Prostate gland (tissue), 2 donors: ENCODE measurements around the gene ADAT2.

ENCODE experiments used
- CTCF ChIP-seq, 4 experiments: fragments of 200-600 bp in 2 of 4; fragments of 450-650 bp in 2 of 4; sonication (generic) in 2 of 4; IDR thresholded peaks; 1 replicate in 3 of 4; 2 replicates in 1 of 4; pipeline ENCODE4 v1.5.1; 2016 to 2019; ENCODE audit warnings: antibody characterized with exemption in 4 of 4, mild to moderate bottlenecking in 2 of 4, moderate library complexity in 2 of 4
- POLR2A ChIP-seq: fragments of 450-650 bp; IDR thresholded peaks from one replicate; pipeline ENCODE4 v1.6.1; 2016; ENCODE audit warnings: antibody characterized with exemption, mild to moderate bottlenecking

GRCh38 chr6:143478479-143479062 is 28.1 kb upstream of the ADAT2 start:
- TF ChIP-seq POLR2A = no peak
- no peak for TF ChIP-seq CTCF (IDR thresholded peaks at IDR 0.05)
